Activated T-cell treated with anti-CD3 and anti-CD28 coated beads for 1 hour (primary cell): ENCODE data around the gene CHDH.

Source experiments
- DNase-seq: peaks from one replicate; pipeline ENCODE4 v3.0.0-alpha.2; 2020; ENCODE audit warnings: low read depth

The CHDH gene

DNA sequence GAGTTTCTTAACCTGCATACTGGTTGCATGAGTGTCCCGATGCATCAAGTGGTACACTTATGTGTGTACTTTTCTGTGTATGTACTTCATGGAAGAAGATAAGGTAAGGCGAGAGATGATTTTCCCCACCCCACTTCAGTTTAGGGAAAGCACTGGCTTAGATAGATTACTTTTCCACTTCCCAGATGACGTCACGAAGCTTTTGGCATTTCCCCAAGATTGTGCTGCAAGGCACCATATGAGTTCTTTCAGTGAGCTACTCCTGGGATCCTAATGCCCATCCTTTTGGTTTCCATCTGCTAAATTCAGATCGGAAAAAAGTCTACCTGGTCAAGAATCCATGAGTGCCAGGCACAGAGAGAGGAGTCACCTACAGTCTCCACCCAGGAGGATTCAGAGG, 4.7 kb upstream of the CHDH start:
- no peak for DNase-seq

DNA sequence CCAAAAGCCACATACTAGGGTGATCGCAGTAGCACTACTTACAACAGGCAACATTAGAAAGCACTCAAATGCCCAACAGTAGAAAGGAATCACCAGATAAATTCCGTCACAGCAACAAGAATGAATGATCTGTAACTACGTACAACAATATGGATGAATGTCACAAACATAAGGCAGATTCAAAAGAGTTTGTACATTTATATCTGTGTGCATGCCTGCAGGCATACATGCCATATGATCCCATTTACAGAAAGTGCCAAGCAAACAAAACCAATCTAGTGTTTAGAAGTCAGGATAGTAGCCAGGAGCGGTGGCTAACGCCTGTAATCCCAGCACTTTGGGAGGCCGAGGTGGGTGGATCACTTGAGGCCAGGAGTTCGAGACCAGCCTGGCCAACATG, 3.7 kb upstream of the CHDH start:
- no peak for DNase-seq

DNA sequence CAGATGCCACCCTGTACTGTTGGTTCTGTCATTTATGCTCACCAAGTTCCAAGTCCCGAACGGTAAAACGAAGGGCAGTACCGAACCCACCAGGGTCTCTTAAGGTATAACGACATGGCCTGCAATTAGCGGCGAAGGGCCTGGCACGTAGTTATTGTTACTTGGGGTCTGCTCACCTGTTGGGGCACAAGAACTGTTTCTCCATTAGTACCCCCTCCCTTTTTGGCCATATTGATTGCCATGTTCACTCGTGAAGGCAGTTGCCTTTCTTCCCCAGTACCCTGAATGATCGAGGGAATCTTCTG, 584 bp upstream of the CHDH start:
- no peak for DNase-seq

DNA sequence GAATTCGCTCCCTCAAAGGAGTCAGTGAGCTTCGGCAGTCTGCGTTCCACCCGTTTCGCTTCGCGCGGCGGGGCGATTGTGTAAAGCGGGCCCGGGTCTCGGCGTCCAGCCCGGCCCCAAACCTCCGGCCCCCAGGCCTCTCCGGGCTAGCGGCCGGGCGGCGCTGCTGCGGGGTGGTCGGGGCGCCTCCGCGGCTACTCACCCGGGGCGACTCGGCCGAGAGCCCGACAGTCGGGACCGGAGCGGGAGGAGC, 412 bp downstream of the CHDH start:
- DNase-seq, result no peak

DNA sequence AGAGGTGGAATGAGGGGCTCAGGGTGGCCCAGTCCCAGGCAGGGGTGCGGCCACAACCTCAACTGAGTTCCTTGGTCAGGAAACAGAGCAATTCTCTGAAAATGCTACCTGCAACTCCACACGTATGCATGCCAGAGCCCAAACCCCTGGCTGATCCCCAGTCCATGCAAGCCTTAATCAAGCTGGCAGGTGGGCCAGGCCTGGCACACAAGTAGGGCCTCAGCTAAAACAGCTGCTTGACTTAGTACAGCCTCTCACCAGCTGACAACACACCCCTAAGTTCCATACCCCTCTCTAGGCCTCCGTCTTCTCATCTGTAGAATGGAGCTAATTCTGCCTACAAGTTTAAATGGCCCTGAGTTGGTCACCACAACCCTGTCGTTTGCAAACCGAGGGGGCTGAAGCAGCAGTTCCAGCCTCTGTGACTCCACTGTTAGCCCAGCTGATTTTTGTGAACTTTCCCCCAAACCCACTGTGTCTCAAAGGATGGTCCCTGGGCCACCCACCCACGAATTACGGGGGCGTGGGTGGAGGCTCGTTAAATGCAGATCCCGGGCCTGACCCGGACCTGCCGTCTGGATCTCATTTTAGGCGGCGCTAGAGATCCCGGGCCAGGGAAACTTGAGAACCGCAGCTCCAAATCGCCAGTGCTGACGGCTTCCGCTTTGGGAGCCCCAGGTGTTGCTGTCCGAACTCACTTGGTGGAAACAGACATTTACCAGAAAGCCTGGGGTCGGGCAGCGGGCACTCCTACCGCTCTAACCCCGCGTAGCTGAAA, 927 bp downstream of the CHDH start:
- no peak for DNase-seq

DNA sequence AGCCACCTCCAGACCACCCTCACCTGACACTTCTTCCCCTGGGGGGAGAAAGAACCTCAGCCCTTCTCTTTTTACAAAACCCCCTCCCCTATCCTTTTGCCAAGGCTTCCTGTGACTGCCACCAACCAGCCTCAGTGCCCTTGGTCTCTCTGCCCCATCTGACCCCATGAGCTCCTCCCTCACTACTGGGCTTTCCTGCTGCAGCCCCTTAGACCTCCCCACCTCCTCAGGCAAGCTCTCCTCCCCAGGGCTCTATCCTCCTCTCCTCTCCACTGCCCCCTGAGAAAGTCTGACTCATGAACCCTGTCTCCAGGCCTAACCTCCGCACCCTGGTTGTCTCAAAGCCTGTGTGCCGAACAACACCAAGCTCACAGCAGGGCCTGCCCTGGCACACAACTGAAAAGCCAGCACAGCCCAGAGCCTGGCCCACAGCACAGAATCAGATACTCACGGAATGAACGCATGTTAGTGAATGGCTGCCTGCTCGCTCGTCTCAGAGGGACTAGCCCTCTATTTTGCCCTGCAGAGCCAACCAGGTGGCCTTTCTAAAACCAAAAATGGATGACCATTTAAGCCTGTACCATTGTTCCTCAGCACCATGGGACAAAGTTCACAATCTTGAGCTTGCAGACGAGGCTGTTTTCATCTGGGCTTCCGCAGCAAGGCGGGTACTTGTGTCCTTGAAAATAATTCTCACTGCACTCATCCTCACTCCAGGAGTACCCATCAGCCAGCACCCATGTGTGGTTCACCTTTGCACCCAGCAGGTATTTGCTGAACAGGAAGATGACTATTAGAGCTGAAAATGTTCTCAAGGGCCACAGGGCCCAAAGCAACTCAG, 1.7 kb downstream of the CHDH start:
- DNase-seq, result no peak

- no peak for DNase-seq
Observed at GRCh38 chr3:53843195-53844177, 2.7 kb downstream of the CHDH start.

GRCh38 chr3:53842436-53843194, 3.6 kb downstream of the CHDH start:
- DNase-seq, result no peak

DNA sequence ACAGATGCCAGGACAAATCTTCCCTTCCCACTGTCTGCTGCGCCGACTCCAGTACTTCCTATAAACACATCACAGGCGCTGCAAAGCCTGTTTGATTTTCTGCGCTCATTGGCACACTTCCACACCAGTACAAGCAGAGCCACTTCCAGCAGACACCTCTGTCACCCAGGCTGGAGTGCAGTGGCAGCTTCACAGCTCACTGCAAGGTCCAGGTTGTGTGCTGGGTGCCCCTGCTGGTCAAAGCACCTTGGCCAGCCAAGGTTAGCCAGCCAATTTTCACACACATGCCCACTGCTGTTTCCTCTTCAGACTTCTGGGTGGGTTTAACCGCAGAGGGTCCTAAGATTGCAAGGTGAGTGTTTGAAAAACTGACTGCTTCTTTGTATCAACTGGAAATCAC, 4.9 kb downstream of the CHDH start:
- DNase-seq, result no peak

- DNase-seq, result no peak
Observed at GRCh38 chr3:53837331-53837730, 8.9 kb downstream of the CHDH start.

DNA sequence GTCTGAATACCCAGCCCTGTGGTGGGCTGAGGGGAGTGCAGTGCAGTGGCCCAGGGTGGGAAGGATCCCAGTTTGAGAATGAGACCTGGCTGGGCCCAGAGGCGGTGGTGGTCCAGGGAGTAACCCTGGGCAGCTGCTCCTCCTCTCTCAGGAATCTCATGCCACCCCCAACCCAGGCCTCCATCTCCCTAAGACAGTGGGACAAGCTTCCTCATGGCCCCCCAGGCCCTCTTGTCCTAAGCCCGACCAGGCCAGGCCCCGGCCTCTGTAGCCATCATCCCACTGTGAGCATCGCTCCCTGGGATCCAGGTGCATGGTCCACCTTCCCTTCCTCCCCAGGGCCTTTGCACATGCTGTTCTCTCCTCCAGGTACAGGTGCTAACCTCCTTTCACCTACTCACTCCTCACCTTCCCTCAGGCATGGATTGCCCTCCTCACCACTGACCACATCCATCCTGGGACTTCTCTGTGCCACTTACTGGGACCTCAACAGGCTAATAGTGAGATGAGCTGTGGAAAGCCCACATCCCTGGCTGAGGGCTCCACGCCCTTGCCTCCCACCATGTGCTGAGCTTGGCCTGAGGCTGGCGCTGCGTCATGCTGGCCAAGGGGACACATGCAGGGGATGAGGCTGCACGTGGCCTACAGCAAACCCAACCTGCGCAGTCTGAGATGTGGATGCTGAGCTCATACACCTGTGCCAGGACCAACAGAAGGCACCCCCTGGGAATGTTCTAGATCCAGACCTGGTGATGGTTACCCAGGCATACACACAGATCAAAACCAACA, 9.9 kb downstream of the CHDH start:
- no peak for DNase-seq

- DNase-seq, result no peak
Observed at GRCh38 chr3:53835257-53835656, 11.0 kb downstream of the CHDH start.

DNA sequence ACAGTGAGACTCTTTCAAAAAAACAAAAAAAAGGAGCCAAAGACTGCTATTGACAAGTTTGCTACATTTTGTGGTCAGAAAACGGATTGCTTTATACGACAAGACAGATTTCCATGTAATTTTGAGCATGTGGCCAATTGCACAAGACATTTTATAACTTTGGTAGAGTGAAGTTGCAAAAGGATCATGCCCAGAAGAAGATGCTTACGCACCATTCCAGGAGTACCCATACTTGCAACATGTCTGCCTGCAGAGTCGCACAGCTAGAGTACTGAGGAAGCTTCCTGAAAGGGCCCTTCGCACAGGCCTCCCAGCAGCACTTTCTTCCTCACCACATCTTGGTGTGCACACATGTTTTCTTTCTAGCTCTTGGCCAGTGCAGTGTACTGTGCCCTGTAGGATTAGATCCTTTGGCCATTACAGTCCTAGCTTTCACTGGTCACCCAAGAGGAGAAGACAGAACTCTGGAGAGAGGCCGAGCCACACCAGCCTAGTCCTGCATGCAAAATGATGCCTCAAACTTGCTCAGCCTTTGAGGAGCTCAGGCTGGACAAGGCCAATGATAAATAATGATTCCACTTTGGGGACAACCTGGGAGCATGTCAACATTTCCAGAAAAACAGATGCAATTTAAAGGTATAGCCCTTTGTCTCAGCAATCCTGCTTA, 11.7 kb downstream of the CHDH start:
- DNase-seq, result no peak

GRCh38 chr3:53833700-53834099, 12.5 kb downstream of the CHDH start:
- DNase-seq, result no peak

DNA sequence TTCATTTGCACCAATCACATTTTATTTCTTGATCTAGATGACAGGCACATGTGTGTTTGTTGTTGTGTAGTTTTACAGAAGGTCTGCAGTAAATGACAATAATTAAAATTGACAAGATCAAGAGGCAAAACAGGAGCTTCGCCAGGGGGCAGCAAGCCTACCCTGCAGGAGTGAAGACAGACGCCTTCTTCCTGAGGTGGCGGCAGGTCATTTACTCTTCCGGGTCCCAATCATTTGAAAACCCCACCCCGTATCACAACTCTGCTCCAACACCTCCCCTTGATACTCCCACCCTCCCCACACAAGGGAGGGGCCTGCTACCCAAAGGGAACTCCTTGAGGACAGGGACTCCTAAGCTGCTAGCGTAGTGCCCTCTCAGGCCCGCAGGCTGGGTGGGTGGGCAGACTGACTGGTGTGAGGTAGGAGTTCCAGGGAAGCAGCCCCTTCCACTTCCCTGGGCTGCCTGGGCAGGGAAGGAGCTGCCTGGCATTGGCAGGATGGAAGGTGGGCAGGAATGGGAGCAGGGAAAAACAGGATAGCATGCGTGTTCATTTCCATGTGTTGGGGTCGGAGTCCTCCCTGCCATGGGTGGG, 13.1 kb downstream of the CHDH start:
- DNase-seq, result no peak

- no peak for DNase-seq
Observed at GRCh38 chr3:53830944-53831343, 15.3 kb downstream of the CHDH start.

DNA sequence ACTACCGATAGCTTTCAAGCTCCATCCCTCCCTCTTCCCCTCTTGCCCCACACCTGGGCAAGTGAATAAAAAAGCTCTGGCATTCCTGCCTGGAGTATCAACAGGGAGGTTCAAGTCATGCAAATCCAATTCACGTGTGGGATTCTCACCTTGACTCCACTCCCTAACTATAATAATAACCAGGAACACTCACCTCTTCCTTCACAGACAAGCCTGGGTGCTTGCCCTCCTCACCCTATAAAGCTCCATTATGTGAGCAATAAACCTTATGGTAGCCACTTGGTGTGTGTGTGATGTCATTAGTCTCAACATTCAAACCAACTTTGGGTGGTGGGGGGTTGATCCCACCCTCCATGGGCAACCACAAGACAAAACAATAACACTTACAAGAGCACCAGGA, 16.6 kb downstream of the CHDH start:
- no peak for DNase-seq

DNA sequence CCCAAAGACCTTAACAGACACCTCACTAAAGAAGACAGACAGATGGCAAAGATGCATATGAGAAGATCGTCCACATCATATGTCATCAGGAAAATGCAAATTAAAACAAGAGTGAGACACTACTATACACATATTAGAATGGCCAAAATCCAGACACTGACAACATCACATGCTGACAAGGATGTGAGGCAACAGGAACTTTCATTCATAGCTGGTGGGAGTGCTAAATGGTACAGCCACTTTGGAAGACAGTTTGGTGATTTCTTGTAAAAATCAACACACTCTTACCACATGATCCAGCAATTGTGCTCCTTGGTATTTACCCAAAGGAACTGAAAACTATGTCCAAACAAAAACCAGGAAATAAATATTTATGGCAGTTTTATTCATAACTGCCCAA, 17.6 kb downstream of the CHDH start:
- no peak for DNase-seq

- DNase-seq, result no peak
Observed at GRCh38 chr3:53826048-53826447, 20.2 kb downstream of the CHDH start.

GRCh38 chr3:53824795-53825194, 21.4 kb downstream of the CHDH start:
- no peak for DNase-seq
